ENCODE measurements around the gene ZNF709.

ZNF709 gene

DNA sequence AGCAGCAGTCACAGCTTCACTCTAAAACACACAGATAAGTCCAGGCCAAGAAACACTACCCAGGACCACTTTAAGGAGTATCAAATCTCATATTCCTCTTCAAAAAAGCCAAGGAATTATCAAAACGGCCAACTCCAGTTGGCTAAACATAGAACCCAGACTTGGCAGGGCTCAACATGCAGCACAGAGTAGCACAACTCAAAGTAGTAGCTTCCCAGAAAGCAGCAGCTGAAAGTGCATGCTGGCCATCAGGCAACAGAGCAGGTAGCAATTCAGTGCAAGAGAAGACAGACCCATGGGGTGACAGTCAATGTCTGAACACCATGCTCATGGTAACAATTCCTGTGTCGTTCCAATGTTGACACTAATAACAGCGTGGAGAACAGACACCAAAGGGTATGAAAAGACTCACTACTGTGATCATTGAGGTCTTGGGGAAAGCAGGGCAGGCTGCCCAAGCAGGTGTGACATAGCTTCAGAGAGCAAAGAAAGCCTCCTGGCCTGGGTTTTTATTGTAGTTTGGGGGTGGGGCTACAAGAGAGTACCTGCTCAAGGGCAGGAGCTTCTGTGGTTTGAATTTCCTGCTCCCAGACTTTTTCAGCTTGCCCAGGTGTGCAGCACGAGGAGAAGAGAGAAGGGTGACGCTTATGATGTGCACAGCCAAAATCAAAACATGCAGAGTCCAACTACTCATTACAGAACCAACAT is 6.2 kb downstream of the ZNF709 start:
- TF ChIP-seq REST (IDR thresholded peaks at IDR 0.05; ENCODE audit: low read depth) (no peak), FOXM1 (IDR thresholded peaks at IDR 0.05; ENCODE audit: borderline replicate concordance, low read depth) (no peak), TAF1 (IDR thresholded peaks at IDR 0.05; ENCODE audit: low read depth) (no peak), NFIC (IDR thresholded peaks at IDR 0.05) (no peak), USF1 (IDR thresholded peaks at IDR 0.05) (no peak), RAD21 (IDR thresholded peaks at IDR 0.05; ENCODE audit: low read depth) (no peak), ZBTB7A (IDR thresholded peaks at IDR 0.05; ENCODE audit: low read depth) (no peak), TCF12 (IDR thresholded peaks at IDR 0.05; ENCODE audit: low read depth) (no peak), YY1 (IDR thresholded peaks at IDR 0.05; ENCODE audit: low read depth) (no peak), TEAD4 (IDR thresholded peaks at IDR 0.05) (no peak), CREB1 (IDR thresholded peaks at IDR 0.05; ENCODE audit: low read depth) (no peak), CEBPB (IDR thresholded peaks at IDR 0.05) (no peak), MAX (IDR thresholded peaks at IDR 0.05) (no peak), EP300 (IDR thresholded peaks at IDR 0.05; ENCODE audit: borderline replicate concordance) (no peak), EGR1 (IDR thresholded peaks at IDR 0.05) (no peak)

GRCh38 chr19:12465211-12465610 is 19.4 kb downstream of the ZNF709 start:
- TF ChIP-seq NFIC (IDR thresholded peaks at IDR 0.05) (no peak), USF1 (IDR thresholded peaks at IDR 0.05) (0 out of 2 replicates have a peak, but pooled peaks have one; percentile 24)

GRCh38 chr19:12464769-12465168 is 19.8 kb downstream of the ZNF709 start:
- TF ChIP-seq EP300 (IDR thresholded peaks at IDR 0.05; ENCODE audit: borderline replicate concordance) (no peak), CREB1 (IDR thresholded peaks at IDR 0.05; ENCODE audit: low read depth) (no peak), TCF12 (IDR thresholded peaks at IDR 0.05; ENCODE audit: low read depth) (no peak), MAX (IDR thresholded peaks at IDR 0.05) (no peak), TAF1 (IDR thresholded peaks at IDR 0.05; ENCODE audit: low read depth) (no peak), REST (IDR thresholded peaks at IDR 0.05; ENCODE audit: low read depth) (no peak), ZBTB7A (IDR thresholded peaks at IDR 0.05; ENCODE audit: low read depth) (no peak), RAD21 (IDR thresholded peaks at IDR 0.05; ENCODE audit: low read depth) (no peak), NFIC (IDR thresholded peaks at IDR 0.05) (no peak), TEAD4 (IDR thresholded peaks at IDR 0.05) (no peak), EGR1 (IDR thresholded peaks at IDR 0.05) (no peak), CEBPB (IDR thresholded peaks at IDR 0.05) (no peak), YY1 (IDR thresholded peaks at IDR 0.05; ENCODE audit: low read depth) (no peak), FOXM1 (IDR thresholded peaks at IDR 0.05; ENCODE audit: borderline replicate concordance, low read depth) (no peak)

DNA sequence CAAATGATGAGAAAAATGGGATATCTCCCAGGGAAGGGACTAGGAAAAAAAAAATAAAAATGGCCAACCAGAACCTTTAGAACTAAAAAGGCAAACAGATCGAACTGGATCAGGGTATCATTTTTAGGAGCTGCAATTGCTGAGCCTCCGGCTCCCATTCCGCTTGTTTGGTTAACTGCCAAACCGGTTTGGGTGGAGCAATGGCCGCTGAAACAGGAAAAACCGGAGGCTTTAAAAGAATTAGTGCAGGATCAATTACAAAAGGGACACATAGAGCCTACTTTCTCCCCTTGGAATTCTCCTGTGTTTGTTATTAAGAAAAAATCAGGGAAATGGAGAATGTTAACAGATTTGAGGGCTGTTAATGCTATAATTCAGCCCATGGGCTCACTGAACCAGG is 31.1 kb downstream of the ZNF709 start:
- TF ChIP-seq NFIC (IDR thresholded peaks at IDR 0.05) (0 out of 2 replicates have a peak, but pooled peaks have one; percentile 29), YY1 (IDR thresholded peaks at IDR 0.05; ENCODE audit: low read depth) (0 out of 2 replicates have a peak, but pooled peaks have one; percentile 30), RAD21 (IDR thresholded peaks at IDR 0.05; ENCODE audit: low read depth) (no peak)

GRCh38 chr19:12450844-12451243 is 33.8 kb downstream of the ZNF709 start:
- TF ChIP-seq NFIC (IDR thresholded peaks at IDR 0.05) (no peak), FOXM1 (IDR thresholded peaks at IDR 0.05; ENCODE audit: borderline replicate concordance, low read depth) (no peak), RAD21 (IDR thresholded peaks at IDR 0.05; ENCODE audit: low read depth) (no peak), USF1 (IDR thresholded peaks at IDR 0.05) (no peak), EP300 (IDR thresholded peaks at IDR 0.05; ENCODE audit: borderline replicate concordance) (no peak), EGR1 (IDR thresholded peaks at IDR 0.05) (no peak), CEBPB (IDR thresholded peaks at IDR 0.05) (no peak), MAX (IDR thresholded peaks at IDR 0.05) (no peak), YY1 (IDR thresholded peaks at IDR 0.05; ENCODE audit: low read depth) (no peak), TAF1 (IDR thresholded peaks at IDR 0.05; ENCODE audit: low read depth) (no peak), CREB1 (IDR thresholded peaks at IDR 0.05; ENCODE audit: low read depth) (no peak), REST (IDR thresholded peaks at IDR 0.05; ENCODE audit: low read depth) (no peak), ZBTB7A (IDR thresholded peaks at IDR 0.05; ENCODE audit: low read depth) (no peak), TEAD4 (IDR thresholded peaks at IDR 0.05) (no peak), TCF12 (IDR thresholded peaks at IDR 0.05; ENCODE audit: low read depth) (no peak)

All from Ishikawa (cell line).